GM18502 (cell line): ENCODE data around the gene MED9.

Experiments used
- ATAC-seq: cut with Tn5 transposase; IDR thresholded peaks from one replicate; pipeline ENCODE4 v1.9.1; 2021; ENCODE audit warnings: mild to moderate bottlenecking; ENCODE audit not compliant: unreplicated experiment, poor library complexity

MED9 gene

DNA sequence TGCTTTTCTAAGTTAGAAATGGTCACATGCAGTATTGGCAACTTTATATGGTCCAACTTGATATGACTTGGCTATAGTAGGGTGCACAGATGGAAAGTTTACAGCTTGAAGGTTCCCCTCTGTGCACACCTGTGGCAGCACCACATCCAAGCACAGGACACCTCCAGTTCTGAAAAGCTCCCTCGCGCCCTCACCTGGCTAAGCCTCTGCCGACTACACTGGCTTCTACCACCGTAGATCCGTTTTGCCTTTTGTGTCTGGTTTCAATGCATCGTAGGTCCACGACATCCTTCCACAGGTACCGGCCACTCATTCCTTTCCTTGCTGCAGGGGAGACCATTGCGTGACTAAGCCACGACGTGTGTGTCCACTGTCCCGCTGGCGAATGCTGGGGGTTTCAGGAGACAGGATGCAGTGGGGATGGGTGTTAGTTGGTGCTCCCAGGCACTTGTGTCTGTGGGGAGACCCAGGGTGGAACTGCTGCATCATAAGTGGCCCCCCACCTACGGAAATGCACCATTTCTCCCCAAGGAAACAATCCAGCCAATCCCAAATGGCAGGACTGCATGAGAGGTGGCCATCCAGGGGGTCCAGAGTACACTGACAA lies 24.3 kb downstream of the MED9 start:
- ATAC-seq, result no peak

DNA sequence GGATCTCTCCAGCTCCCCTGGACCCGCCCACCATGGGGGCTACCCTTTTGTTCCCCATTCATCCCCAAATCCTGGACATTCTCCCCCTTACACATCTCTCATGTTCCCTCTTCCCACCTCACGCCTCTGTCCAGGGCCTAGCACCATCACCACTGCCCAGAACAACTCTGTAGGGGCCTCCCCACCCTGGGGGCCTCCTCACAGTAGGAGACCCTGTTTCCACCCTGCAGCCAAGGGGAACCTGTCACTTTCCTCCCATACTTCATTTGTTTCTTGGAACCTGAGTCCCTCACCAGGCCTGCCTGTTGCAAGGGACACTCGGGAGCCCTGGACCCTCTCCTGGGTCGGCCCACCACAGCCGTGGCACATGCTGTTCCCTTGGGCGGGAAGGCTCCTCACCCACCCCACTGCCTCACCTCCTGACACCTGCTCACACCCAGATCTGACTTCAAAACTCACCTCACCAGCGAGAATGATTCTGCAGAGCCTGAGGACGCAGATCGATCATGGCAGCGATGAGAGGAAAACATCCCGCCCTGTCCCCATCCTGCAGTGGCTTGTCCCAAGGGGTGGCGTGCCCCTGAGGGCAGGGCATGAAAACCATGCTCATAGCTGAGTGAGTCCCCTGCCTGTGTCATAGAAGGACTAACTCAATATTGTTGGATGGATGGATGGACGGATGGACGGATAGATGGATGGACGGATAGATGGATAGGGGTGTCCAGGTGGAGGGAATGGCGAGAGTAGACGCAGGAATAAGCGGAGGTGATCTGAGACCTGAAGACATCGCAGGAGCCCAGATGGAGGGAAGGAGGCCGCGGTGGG lies 26.2 kb downstream of the MED9 start:
- no peak for ATAC-seq

DNA sequence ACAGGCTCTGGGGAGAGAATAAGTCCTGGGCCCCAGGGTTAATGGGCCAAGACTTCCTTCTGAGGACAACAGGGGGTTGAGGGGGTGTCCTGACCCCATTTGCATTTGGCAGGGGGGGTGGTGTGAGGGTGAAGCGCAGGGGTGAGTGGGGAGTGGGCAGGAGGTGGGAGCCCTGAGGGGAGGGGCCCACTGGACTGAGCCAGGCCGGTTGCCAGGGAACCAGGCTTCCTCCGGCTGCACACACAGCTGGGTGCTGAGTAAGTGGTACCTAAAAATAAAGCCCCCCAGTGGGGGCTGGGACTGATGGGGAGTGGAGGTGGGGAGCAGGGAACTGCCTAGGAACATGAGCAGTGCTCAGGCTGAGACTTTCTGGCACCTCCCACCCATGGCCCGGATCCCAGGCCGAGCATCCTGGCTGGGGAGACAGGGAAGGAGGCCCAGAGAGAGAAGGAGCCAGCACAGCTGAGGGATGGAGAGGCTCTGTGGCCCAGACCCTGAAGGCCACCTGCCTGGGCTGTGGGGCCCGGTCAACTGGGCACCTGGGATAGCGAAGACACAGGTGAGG lies 26.8 kb downstream of the MED9 start:
- no peak for ATAC-seq

DNA sequence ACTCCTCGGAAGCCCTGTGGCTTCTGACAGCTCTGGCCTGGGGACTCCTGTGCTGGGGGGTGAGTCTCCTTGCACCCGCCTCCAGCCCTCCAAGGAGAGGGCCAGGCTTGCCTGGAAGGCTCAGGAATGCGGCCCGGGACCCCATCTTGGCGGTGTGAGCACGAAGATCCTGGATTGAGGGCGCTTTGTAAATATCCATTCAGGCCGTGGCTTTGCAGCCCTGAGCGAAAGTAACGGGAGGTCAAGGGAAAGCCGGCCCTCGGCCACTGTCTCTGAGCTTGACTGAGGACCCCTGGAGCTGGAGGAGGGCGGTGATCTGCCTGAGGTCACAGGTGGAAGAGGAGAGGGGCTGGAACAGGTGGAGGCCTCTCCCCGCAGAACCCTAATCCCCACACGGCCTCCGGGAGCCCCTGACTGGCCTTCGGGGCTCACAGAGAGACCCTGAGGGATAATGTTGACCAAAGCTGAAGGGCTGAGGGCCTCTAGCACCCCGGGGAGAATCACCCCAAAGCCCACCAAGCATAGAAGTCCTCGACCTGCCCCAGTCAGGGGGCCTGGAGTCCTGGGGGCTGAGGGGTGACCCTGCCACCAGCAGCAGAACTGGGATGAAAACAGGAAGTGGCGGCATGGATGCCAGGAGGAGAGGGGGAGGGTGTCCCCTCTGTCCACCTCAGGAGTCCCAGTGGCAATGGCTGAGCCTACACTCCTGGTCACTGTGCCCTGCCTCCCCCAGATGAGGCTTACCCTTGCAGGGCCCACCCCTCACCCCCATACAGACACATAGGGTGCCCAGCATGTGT lies 27.7 kb downstream of the MED9 start:
- ATAC-seq, result no peak

DNA sequence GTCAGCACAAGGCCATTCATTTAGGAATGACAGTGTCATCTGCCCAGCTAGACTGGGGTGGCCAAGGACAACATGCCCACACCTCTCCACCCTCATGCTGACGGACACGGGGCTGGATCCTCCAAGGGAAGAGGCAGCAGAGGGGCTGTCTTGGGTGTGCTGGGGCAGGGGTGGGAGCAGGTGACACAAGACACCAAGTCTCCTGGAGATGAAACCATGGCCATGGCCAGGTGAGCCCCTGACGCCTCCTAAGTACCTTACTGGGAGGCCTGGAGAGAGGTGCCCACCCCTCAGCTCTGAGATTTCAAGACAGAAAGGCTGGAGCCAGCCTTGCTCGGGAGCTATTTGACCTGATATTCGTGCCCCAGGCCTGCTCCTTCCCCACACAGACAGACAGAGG lies 28.4 kb downstream of the MED9 start:
- ATAC-seq, result no peak

DNA sequence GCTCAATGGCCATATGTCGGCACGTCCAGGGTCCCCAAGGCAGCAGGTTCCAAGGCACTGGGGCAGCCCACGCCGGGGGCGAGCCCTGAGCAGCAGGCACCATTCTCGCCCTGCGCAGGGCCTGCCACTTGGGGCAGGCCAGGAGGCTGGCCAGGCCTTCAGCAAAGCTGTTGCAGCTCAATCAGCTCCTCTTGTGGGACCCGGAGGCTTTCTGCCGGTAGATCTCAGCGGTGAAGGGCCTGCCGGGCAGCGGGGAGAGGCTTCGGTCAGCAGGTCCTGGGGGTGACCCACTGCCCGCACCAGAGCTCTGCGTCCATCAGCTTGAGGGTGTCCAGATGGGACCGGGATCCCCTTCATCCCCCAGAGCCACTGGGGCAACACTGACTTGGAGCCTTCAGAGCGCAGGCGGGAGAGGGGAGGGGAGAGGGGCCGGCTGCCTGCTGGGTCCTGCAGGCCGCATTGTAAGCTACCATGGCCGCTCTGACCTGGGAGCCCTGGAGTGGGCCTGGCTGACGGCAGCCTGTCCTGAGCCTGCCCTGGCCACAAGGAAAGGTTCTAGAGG lies 28.9 kb downstream of the MED9 start:
- ATAC-seq, result no peak

DNA sequence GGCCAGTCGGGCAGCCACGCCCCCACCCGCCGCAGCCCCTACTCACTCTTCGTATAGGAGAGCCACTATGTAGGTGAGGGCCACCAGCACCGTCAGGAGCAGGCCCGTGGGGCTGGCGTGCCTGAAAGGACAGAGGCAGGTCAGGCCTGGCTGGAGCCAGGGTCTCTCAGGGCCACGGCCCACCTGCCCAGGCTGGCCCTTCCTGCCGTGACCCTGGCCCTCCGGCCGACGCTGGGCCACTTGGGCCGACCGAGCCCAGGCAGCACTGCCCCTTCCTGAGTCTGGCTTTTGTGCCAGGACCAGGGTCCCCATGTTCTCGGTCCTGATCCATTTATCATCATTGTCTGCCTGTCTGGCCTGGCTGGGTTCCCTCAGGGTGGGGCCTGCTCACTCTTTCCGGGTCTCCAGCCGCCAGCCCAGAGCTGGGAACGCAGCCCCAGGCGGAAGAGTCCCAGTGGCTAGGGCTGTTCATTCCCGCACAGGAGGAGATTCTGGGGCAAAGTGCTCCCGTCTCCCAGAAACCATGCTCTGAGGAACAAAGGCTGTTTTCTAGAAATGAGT lies 29.5 kb downstream of the MED9 start:
- ATAC-seq, result no peak

DNA sequence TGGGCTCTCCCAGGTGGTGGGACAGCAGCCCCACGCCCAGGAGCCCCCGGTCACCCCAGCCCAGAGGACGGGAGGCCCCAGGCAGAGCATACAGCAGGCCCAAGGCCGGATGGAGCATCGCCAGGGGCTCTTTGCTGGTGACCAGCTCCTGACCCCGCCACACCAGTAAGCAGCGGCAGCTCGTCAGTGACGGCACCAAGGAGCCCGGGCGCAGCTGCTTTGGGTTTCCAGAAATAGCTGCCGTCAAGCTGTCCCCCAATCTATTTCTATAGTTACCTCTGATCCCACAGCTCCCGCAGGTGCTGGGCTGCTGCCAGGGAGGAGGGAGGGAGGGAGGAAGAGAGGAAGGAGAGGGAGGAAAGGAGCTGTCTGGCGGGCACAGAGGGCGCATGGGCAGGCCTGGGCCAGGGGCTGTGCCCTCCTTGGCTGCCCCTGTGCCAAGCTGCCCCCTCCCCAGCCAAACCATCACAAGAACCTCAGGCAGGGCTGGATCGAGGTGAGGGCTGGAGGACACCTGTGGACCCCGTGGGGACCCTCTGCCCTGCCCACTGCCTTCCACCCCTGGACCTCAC lies 30.2 kb downstream of the MED9 start:
- ATAC-seq, result no peak

DNA sequence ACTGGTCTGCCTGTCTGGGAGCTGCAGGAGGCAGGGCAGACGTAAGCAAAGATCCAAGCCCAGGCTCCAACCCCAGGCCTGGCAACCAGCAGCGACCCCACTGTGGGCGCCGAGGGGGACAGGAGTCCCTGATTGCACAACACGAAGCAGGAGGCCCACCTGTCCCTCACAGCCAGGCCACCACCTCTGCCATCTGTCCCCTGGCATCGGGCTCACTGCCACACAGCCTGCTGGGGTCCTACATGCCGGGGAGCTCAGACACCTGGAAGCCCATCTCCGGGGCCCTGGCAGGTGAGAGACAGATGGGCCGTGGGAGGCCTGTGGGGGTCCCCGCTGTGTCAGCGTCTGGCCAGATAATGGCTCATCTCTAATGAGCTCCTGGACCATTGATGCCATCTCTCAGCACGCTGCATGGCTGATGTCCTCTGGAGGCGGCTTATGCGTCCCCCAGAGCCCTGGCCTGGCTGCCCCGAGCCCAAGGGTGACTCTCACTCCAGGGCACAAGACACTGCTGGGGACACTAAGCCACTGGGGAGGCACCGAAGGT lies 30.7 kb downstream of the MED9 start:
- no peak for ATAC-seq

DNA sequence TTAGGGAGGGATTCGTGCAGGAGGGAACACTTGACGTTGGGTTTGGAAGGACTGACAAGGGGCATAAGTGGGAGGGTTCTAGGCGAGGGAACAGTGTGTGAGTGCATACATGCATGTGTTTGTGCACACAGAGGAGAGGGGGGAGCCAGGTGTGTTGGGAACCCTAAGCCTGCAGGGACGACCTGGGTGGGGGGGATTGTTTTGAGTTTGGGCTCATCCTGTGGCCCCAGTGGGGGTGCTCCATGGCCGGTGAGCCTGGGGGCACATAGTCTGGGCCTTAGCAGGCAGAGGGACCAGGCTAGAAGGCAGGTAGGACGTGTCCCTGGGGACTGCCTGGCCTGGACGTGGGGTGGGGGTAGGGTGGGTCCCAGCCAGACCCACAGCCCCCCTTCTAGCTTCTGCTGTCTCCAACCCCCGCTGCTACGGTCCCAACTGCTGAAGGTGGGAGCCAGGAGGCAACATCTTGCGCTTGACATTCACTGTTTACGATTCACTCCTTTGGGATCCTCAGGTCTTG lies 31.3 kb downstream of the MED9 start:
- ATAC-seq, result no peak

DNA sequence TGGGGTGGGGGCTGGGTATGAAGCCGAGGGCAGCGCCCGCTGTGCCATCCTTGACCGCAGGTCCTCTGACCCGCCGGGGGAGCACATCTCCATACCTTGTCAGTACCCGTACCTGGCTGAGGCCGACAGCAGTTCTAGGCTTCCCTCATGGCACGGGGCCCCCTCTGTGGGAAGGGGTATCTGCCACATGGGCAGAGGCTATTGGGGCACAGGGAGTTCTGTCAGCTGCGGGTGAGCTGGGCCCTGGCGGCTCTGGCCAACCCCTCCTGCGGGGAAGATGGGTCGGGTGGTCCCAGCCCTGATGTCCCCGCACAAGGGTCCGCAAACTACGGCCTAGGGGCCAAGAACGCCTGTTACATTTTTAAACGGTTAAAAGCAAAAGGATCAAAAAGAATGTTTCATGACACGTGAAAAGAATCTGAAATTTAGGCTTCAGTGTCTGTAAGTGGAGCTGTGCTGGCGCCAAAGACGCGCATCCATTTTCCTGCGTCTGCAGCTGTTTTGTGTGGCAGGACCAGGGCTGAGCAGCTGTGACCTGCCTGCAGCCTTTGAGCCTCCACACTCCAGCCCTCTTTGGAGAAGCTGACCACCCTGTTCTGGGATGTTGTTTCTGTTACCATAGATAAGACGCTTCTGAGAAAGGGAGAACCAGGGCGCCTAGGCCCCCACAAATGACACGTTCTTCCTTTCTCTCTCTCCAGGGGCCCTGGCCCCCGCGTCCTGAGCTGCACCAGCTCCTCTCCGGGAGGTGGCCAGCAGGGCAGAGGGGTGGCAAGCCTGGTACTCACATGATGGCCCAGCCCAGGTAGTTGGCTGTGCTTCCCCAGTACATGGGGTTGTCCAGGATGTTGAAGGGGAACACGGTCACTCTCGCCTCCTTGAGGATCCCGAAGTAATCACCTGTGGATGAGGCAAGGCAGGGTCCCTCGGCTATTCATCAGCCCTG lies 32.1 kb downstream of the MED9 start:
- no peak for ATAC-seq

DNA sequence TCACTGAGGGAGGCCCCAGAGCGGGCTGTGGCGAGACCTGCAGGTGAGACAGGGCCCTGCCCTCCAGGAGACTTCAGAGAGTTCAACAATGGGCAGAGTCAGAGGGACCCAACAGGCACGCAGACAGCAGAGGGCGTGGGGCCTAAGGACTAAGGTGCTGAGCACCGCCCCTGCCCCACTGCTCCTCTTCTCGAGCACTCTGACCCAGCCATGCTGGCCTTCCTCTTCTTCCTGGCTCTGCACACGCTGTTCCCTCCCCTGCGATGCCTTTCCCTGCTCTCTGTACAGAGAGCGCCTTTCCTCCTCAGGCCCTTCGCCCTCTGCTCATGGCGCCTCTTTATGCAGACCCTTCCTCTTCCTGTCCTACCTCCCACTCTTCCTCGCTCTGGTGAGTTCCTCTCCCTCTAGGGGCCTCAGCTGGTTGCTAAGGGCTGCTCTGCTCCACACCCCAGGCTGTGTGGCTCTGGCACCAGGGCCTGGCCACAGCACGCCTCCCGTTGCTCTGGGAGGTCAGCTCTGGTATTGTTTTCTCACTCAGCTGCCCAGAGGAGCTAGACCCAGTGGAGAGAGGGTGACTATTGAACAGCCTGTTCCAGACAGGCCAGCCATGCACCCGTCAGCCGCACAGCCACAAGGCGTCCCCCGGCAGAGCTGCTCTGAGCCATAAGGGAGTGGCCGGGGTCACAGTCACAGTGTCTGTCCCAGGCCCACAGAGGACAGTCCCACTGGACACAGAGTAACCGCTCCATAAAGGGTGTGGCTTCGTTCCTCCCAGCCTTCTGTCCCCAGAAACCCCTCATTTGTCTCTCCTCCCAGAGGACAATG lies 33.0 kb downstream of the MED9 start:
- no peak for ATAC-seq

DNA sequence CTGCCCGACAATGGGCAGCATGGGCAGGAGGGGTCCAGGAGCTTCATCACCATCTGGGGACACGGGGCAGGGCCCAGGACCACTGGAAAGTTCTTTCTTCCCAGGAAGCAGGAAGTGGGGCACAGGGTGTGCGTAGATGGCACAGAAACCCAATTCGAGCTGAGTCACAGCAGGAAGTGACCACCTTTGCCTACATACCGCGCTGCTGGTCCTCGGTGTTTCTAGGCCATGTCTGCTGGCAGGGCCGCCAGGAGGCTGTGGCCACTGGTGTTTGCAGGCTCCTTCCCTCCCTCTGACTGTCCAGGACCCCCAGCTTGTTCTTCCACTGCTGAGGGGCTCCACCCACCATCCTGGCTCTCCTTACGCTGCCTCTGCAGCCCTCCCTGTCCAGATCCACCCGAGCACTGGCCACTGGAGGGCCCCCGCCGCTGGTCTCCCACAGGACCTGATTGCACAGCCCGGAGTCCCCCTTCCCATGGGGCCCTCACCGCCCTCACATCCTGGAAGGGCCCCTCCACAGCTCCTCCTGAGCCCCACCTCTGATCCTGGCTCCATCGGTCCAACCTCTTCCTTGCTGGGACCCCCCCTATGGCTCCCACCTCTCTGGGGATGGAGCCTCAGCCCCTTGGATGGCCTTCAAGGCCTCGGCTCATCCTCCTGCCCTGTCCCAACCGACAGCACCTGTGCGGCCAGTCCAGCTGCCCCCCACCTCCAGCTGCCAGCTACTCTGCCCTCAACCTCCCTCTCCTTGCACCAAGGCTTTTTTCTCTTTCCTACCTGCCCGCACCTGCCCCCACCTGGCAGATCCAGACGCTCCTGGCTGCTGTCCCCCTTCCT lies 33.9 kb downstream of the MED9 start:
- ATAC-seq, result no peak

DNA sequence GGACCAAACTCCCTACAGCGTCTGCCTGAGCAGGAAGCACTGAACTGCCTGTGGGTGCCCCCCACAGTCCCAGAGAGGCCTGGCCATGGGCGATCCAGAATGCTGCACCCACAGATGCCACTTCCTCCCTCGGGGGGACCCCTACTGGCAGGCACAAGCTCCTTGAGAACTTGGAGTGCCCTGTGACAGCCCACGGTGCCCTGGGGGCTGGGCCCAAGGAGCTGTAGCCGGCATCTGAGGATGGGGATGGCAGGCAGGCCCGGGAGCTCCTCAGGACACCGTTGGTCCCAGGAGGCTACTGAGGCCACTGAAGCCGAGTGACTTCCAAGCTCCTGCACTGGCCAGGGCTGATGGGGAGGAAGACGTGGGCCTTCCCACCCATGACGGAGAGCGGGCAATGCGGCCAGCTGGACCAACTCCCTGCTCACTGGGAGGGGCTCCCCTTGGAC lies 34.5 kb downstream of the MED9 start:
- no peak for ATAC-seq

DNA sequence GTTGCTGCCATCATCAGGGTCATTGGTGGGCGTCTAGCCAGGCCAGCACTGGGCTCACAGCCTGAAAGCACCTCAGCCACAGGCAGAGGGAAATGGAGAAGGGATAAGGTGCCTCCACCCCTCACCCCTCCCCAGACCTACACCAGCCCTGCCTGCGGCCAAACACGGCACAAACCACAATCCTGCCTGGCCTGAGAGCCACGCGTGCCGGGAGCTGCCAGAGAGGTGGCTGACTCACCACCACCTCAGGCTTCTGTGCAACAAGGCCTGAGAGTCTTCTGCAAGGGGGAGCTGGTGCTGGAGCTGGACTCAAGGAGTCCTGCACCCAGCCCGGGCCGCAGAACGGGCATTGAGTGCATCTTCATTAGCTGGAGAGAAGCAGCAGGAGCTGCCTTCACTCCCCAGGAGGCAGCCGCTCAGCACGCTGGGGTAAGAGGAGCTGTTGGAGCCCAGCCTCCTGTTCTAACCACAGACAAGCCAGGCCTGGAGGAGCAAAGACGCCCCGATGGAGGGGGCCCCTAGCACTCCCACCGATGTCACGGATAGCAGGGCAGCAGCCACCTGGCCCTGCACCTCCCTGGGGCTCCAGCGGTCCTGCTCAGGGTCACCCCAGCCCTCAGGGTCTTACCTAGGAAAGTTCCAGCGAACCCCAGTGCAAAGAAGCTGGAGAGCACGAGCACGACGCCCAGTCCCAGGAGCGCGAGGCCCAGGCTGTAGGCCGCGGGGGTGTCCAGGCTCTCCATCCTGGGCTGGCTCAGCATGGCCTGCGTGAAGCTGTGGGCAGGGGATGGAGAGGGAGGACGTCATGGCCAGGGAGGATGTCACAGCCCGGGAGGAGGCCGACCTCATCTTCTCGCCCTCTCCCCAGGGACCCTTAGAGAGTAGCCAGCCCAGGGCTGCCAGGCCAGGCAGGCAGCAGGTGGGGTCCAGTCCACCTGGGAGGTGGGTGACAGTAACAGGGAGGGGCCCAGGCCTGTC lies 35.4 kb downstream of the MED9 start:
- ATAC-seq, result no peak
